Esophagus muscularis mucosa (tissue), 4 donors: ENCODE data around the gene NHLRC4.

Source experiments
- CTCF ChIP-seq, 3 experiments: fragments of 200-600 bp in 2 of 3; fragments of 450-650 bp in 1 of 3; sonication (generic) in 2 of 3; IDR thresholded peaks; one replicate each; pipeline ENCODE4 v1.5.1; 2017 to 2019; ENCODE audit warnings: antibody characterized with exemption in 3 of 3, mild to moderate bottlenecking in 2 of 3, moderate library complexity in 1 of 3
- EP300 ChIP-seq: sonication (generic); formaldehyde crosslinking; IDR thresholded peaks from one replicate; pipeline ENCODE4 v1.6.1; 2017; ENCODE audit warnings: antibody characterized with exemption
- POLR2AphosphoS5 ChIP-seq, 2 donors: sonication (generic); formaldehyde crosslinking; IDR thresholded peaks; one replicate each; pipeline ENCODE4 v1.6.1; 2017; ENCODE audit warnings: antibody characterized with exemption in 2 of 2

DNA sequence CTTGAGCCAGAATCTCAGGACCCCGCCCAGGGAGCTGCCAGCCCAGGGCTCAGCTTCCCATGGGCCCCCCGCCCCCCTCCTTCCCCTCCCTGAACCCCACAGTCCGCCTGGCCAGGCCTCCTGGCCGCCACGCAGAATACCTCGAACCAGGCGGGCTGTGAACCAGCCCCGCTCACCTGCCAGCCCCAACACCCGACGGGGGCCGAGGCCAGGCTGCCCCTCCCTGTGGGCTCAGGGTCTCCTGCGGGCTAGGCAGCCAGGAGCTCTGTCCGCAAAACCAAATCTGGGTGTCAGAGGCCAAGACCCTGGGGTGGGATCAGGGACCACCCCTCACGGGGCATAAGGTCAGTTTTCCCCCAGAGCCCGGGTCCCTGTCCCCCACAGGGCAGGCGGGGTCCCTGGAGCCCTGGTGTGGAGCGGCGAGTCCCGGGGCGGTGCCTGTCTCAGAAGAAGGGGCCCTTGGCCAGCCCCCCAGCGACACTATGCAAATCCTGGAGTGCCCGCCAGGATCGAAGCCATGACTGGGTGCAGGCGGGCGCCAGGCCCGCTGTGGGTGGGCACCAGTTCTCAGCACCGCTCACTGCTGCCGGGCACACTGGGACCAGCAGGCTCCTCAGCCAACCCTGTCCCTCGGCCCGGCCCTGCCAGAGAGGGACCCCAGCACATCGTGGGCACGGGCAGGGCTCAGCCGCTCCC lies 13.1 kb upstream of the NHLRC4 start:
- TF ChIP-seq CTCF (IDR thresholded peaks at IDR 0.05) (no peak), EP300 (no peak), POLR2AphosphoS5 (IDR thresholded peaks at IDR 0.05) (no peak)
